Kidney (tissue), 14 donors: Measurements from ENCODE around the gene PWWP2B. TPM values are rescaled to one million over a fixed set of nuclear protein-coding genes. Genes with fewer than 3 reads are reported as not detected.
A peak's percentile ranks its signal among the peaks of the same experiment; 100 is the strongest.

Experiments used
- DNase-seq, 5 donors: peaks; one replicate each; pipeline ENCODE4 v3.0.0-alpha.2; 2013 to 2020
- FAIRE-seq: peaks from 2 replicates; lab custom pipeline; 2012; peaks lifted over from hg19 to GRCh38; lab: Jason Lieb, UNC
- H3K27ac ChIP-seq, 2 donors: one replicate each; pipeline ENCODE4 v1.7.0; 2013; ENCODE audit warnings: low read depth in 2 of 2, low read length in 2 of 2, inconsistent platforms in 1 of 2
- H3K27me3 ChIP-seq: one replicate; pipeline ENCODE4 v1.7.1; 2013; ENCODE audit warnings: low read length, inconsistent platforms; ENCODE audit not compliant: control insufficient read depth, insufficient read depth
- H3K36me3 ChIP-seq, 3 donors: one replicate each; pipeline versions ENCODE4 v1.7.0 to v1.7.1; 2013; ENCODE audit warnings: low read length in 3 of 3, control low read depth in 1 of 3, inconsistent platforms in 1 of 3; ENCODE audit not compliant: insufficient read depth in 3 of 3, control insufficient read depth in 2 of 3
- H3K4me1 ChIP-seq, 3 donors: one replicate each; pipeline versions ENCODE4 v1.7.0 to v1.7.1; 2013; ENCODE audit warnings: low read length in 3 of 3, inconsistent platforms in 1 of 3, low read depth in 1 of 3; ENCODE audit not compliant: control insufficient read depth in 2 of 3, insufficient read depth in 2 of 3
- H3K4me3 ChIP-seq, 3 donors: one replicate each; pipeline versions ENCODE4 v1.7.0 to v1.8.1; 2013; ENCODE audit warnings: low read length in 3 of 3, control low read depth in 1 of 3, inconsistent platforms in 1 of 3
- H3K9ac ChIP-seq, 3 donors: one replicate each; pipeline versions ENCODE4 v1.7.0 to v1.7.1; 2013; ENCODE audit warnings: low read length in 3 of 3, control low read depth in 1 of 3, inconsistent platforms in 1 of 3
- H3K9me3 ChIP-seq, 3 donors: one replicate each; pipeline versions ENCODE4 v1.7.0 to v1.7.1; 2013; ENCODE audit warnings: low read length in 3 of 3, control low read depth in 1 of 3, inconsistent platforms in 1 of 3; ENCODE audit not compliant: control insufficient read depth in 2 of 3, insufficient read depth in 1 of 3
- intact Hi-C: fragments of 100-400 bp; cut with DNase I; formaldehyde crosslinking; loops from one replicate; pipeline ENCODE4 v1.11.1; 2022
- polyA plus RNA-seq: library from polyadenylated mRNA; stranded (reverse); fragments of 350-450 nt; fragmentation: Illumina TruSeq; extraction: RNeasy Lipid Tissue Mini Kit (QIAGEN cat#74804); gene quantifications from one replicate; pipeline ENCODE4 v1.2.3, GENCODE V29; 2014; ENCODE audit warnings: low read depth, low replicate concordance; ENCODE audit not compliant: insufficient read depth
- total RNA-seq: library from RNA; stranded (reverse); fragmentation: NEBNext Ultra II Directional; extraction: Animal tissue kit (Norgen Biotek cat#: 25700); gene quantifications from one replicate; pipeline ENCODE4 v1.2.1, GENCODE V29; 2021
- TF ChIP-seq, protein P1 (sequence below): IDR thresholded peaks from 3 replicates; pipeline ENCODE4 v1.5.1; 2012; ENCODE audit warnings: mild to moderate bottlenecking, moderate library complexity, borderline replicate concordance; ENCODE audit not compliant: insufficient read depth; ENCODE audit errors: extremely low read depth
- donor health status: control.
- donor health status: control.
- donor health status: control.
- donor health status: control.
- donor health status: control.
- donor health status: DM: yes; HTN: yes; CAD: no.
- donor health status: Normal renal cell carcinoma (clear cell type).

Gene PWWP2B
- total and polyA plus RNA-seq, 2 donors from 2014 or later = 12.9 to 24.3 TPM

- H3K4me1 ChIP-seq = peaks cover 4 to 32% (median 6%) of the 10 kb centered on the region in 3 donors
- no peak for FAIRE-seq
- H3K27me3 ChIP-seq = no peaks in the 10 kb centered on the region
- DNase-seq = peak in 1 of 5 donors; percentile 46
- TF ChIP-seq, protein P1, sequence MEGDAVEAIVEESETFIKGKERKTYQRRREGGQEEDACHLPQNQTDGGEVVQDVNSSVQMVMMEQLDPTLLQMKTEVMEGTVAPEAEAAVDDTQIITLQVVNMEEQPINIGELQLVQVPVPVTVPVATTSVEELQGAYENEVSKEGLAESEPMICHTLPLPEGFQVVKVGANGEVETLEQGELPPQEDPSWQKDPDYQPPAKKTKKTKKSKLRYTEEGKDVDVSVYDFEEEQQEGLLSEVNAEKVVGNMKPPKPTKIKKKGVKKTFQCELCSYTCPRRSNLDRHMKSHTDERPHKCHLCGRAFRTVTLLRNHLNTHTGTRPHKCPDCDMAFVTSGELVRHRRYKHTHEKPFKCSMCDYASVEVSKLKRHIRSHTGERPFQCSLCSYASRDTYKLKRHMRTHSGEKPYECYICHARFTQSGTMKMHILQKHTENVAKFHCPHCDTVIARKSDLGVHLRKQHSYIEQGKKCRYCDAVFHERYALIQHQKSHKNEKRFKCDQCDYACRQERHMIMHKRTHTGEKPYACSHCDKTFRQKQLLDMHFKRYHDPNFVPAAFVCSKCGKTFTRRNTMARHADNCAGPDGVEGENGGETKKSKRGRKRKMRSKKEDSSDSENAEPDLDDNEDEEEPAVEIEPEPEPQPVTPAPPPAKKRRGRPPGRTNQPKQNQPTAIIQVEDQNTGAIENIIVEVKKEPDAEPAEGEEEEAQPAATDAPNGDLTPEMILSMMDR = no peak
- H3K36me3 ChIP-seq = peaks cover 0 to 12% (median 7%) of the 10 kb centered on the region in 3 donors
- H3K9ac ChIP-seq = no peak overlapping the region
- H3K4me3 ChIP-seq = no peak overlapping the region
- intact Hi-C loops = no loop called here
- peaks cover 0 to 9% (median 0%) of the 10 kb centered on the region in 3 donors for H3K9me3 ChIP-seq
- no peak overlapping the region for H3K27ac ChIP-seq
These were observed 28.2 kb downstream of the PWWP2B start for GRCh38 chr10:132425029-132425756.

- TF ChIP-seq, protein P1 = no peak
- Histone ChIP-seq H3K9ac (no peak overlapping the region), H3K27ac (no peak overlapping the region), H3K36me3 (peaks cover 0 to 12% (median 7%) of the 10 kb centered on the region in 3 donors), H3K9me3 (peaks cover 0 to 9% (median 0%) of the 10 kb centered on the region in 3 donors), H3K4me1 (peaks cover 6 to 30% (median 7%) of the 10 kb centered on the region in 3 donors), H3K4me3 (no peak overlapping the region), H3K27me3 (no peaks in the 10 kb centered on the region)
- FAIRE-seq (no peak), DNase-seq (no peak)
- intact Hi-C loops = no loop called here
These were observed 28.8 kb downstream of the PWWP2B start for GRCh38 chr10:132425757-132426155.

DNA sequence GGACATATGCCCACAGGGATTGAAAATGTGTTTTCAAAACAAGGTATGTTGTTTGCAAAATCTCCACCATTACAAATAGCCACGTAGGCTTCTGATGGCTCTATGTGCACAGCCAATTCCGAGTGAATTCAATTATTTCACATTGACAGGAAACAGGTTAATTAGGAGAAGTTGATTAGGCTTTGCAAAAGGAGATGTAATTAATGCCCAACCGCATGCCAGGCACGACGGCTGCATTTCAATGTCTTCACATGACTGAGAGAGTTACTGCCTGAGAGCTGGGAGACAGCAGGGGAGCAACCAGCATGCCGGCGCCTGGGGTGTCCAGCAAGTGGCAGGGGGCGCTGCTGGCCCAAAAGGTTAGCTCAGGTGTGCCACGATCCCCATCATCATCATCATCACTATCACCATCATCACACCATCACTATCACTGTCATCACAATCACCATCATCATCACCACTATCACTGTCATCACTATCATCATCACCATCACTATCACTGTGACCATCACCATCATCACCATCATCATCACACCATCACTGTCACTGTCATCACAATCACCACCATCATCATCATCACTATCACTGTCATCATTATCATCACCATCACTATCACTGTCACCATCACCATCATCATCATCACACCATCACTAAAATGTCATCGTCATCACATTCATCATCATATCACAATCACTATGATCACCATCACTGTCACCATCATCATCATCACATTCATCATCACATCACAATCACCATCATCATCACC lies 30.2 kb downstream of the PWWP2B start:
- H3K9me3 ChIP-seq = peaks cover 0 to 9% (median 0%) of the 10 kb centered on the region in 3 donors
- H3K4me3 ChIP-seq = no peak overlapping the region
- no peak overlapping the region for H3K27ac ChIP-seq
- TF ChIP-seq, protein P1 = no peak
- no peaks in the 10 kb centered on the region for H3K27me3 ChIP-seq
- DNase-seq (peak in 1 of 5 donors; percentile 39), FAIRE-seq (no peak)
- H3K36me3 ChIP-seq = peaks cover 0 to 12% (median 7%) of the 10 kb centered on the region in 3 donors
- H3K4me1 ChIP-seq = peaks cover 0 to 24% (median 7%) of the 10 kb centered on the region in 3 donors
- H3K9ac ChIP-seq = no peak overlapping the region
- intact Hi-C loops = no loop called here
